K562 (cell line): ENCODE data around the gene C2orf81. TPM values are rescaled to one million over a fixed set of nuclear protein-coding genes. Genes with fewer than 3 reads are reported as not detected.

Experiments used
- ATAC-seq: fragments of 200-7000 bp; cut with Tn5 transposase; 3 replicates; pipeline ENCODE4 v1.9.1; 2020; ENCODE audit warnings: moderate library complexity
- BruUV-seq: library from RNA; stranded (reverse); fragments of 400-500 nt; replicated peaks from 2 replicates; lab custom pipeline; 2021; lab: Mats Ljungman, UMichigan
- CTCF ChIA-PET: fragments of 300-600 bp; formaldehyde crosslinking; extraction: SDS; loops from one replicate; lab custom pipeline; 2021; ENCODE audit warnings: low intra/inter-chr PET ratio; lab: Yijun Ruan, JAX
- POLR2A ChIA-PET: fragments of 300-600, 350-650 bp; sonication (Branson Sonifier 250); formaldehyde crosslinking; extraction: SDS; loops from one replicate; lab custom pipeline; 2021; ENCODE audit warnings: antibody characterized with exemption, inconsistent platforms; lab: Yijun Ruan, JAX
- DNase-seq, 4 experiments: peaks; one replicate each; pipeline versions ENCODE4 v3.0.0 to v3.0.0-alpha.2; 2011 to 2018; ENCODE audit warnings: low spot score in 3 of 4, mixed read lengths in 3 of 4; ENCODE audit errors: extremely low read depth in 1 of 4
- FAIRE-seq: peaks from 2 replicates; lab custom pipeline; 2011; peaks lifted over from hg19 to GRCh38; lab: Jason Lieb, UNC
- H2AFZ ChIP-seq: 2 replicates; pipeline ENCODE4 v1.6.0; 2011; ENCODE audit warnings: low read depth, low read length, control low read depth, inconsistent platforms
- H3K27ac ChIP-seq: fragments of 200-600 bp; 3 replicates; pipeline ENCODE4 v1.8.0; 2011; ENCODE audit warnings: low read depth, mild to moderate bottlenecking, control low read depth, inconsistent platforms, low read length, moderate library complexity, mixed read lengths; ENCODE audit errors: extremely low read depth
- H3K27me3 ChIP-seq, 2 experiments: fragments of 300-600 bp in 1 of 2; 2 replicates in 1 of 2; 3 replicates in 1 of 2; pipeline versions ENCODE4 v1.6.0 to v1.8.0; 2011; ENCODE audit warnings: inconsistent platforms in 2 of 2, low read length in 2 of 2, mild to moderate bottlenecking in 1 of 2, mixed read lengths in 1 of 2, moderate library complexity in 1 of 2; ENCODE audit not compliant: control insufficient read depth in 2 of 2, insufficient read depth in 2 of 2
- H3K36me3 ChIP-seq: fragments of 300-600 bp; 3 replicates; pipeline ENCODE4 v1.8.0; 2011; ENCODE audit warnings: mild to moderate bottlenecking, low read length, inconsistent platforms; ENCODE audit not compliant: control insufficient read depth, insufficient read depth
- H3K4me1 ChIP-seq, 2 experiments: fragments of 200-600 bp in 1 of 2; replicated peaks in 1 of 2; 2 replicates in 1 of 2; 3 replicates in 1 of 2; pipeline versions ENCODE4 v1.5.1 to v1.8.0; 2011; ENCODE audit warnings: inconsistent platforms in 2 of 2, low read length in 2 of 2, mild to moderate bottlenecking in 1 of 2, mixed read lengths in 1 of 2, moderate library complexity in 1 of 2; ENCODE audit not compliant: control insufficient read depth in 2 of 2, insufficient read depth in 2 of 2
- H3K4me2 ChIP-seq: 2 replicates; pipeline ENCODE4 v1.6.1; 2011; ENCODE audit warnings: low read length, control low read depth, inconsistent platforms, mixed read lengths; ENCODE audit not compliant: insufficient read depth
- H3K4me3 ChIP-seq: fragments of 200-600 bp; sonication (generic), shearing (Covaris generic); 2 replicates; pipeline ENCODE4 v1.5.1; 2016; ENCODE audit warnings: control low read depth, inconsistent platforms
- H3K79me2 ChIP-seq: fragments of 200-600 bp; 3 replicates; pipeline ENCODE4 v1.8.0; 2011; ENCODE audit warnings: low read length, inconsistent platforms; ENCODE audit not compliant: control insufficient read depth, insufficient read depth
- H3K9ac ChIP-seq, 2 experiments: 2 replicates each; pipeline versions ENCODE4 v1.6.0 to v1.6.1; 2011; ENCODE audit warnings: low read depth in 2 of 2, low read length in 2 of 2, control low read depth in 1 of 2, inconsistent platforms in 1 of 2, mild to moderate bottlenecking in 1 of 2, mixed read lengths in 1 of 2; ENCODE audit not compliant: insufficient read depth in 1 of 2
- H3K9me1 ChIP-seq: one replicate; pipeline ENCODE4 v1.6.0; 2011; ENCODE audit warnings: inconsistent platforms, mild to moderate bottlenecking, low read length, moderate library complexity; ENCODE audit not compliant: control insufficient read depth, insufficient read depth
- H3K9me3 ChIP-seq: replicated peaks from 2 replicates; pipeline ENCODE4 v1.5.1; 2011; ENCODE audit warnings: low read depth, low read length, inconsistent platforms; ENCODE audit not compliant: control insufficient read depth, insufficient read depth
- H4K20me1 ChIP-seq: replicated peaks from 2 replicates; pipeline ENCODE4 v1.6.1; 2011; ENCODE audit warnings: low read length, inconsistent platforms, mixed read lengths; ENCODE audit not compliant: control insufficient read depth, insufficient read depth
- CCAR2 ChIP-seq: fragments of 200-400 bp; formaldehyde crosslinking; IDR thresholded peaks from 2 replicates; pipeline ENCODE4 v1.6.1; 2017; ENCODE audit warnings: mild to moderate bottlenecking, low read depth, low read length
- DIDO1 ChIP-seq: fragments of 450-650 bp; IDR thresholded peaks from 2 replicates; pipeline ENCODE4 v1.6.1; 2016; ENCODE audit warnings: low read depth, missing biosample characterization, missing genetic modification characterization
- HCFC1 ChIP-seq: IDR thresholded peaks from 2 replicates; pipeline ENCODE4 v1.6.1; 2012; ENCODE audit warnings: low read depth, low read length, improper control_type of control experiment
- KDM2B ChIP-seq: fragments of 250-450 bp; sonication (Bioruptor Pico); IDR thresholded peaks from 2 replicates; pipeline ENCODE4 v1.8.0; 2021; ENCODE audit warnings: mild to moderate bottlenecking, moderate library complexity
- LARP7 ChIP-seq: fragments of 450-650 bp; IDR thresholded peaks from 2 replicates; pipeline ENCODE4 v1.6.1; 2016
- NCOA1 ChIP-seq: fragments of 450-650 bp; IDR thresholded peaks from 2 replicates; pipeline ENCODE4 v1.6.1; 2016; ENCODE audit warnings: low read depth
- POU5F1 ChIP-seq: fragments of 150-350 bp; IDR thresholded peaks from 2 replicates; pipeline ENCODE4 v1.6.1; 2014; ENCODE audit warnings: borderline replicate concordance, low read length, low read depth, mild to moderate bottlenecking; ENCODE audit not compliant: partially characterized antibody
- PURB ChIP-seq: sonication (generic); formaldehyde crosslinking; IDR thresholded peaks from 2 replicates; pipeline ENCODE4 v1.9.0; 2021; ENCODE audit warnings: low read depth, mild to moderate bottlenecking, missing genetic modification reagents
- ZNF140 ChIP-seq: fragments of 250-450 bp; sonication (Bioruptor Pico); IDR thresholded peaks from 2 replicates; pipeline ENCODE4 v1.8.0; 2021; ENCODE audit warnings: moderate library complexity, mild to moderate bottlenecking, inconsistent platforms
- ZNF696 ChIP-seq: fragments of 250-450 bp; sonication (Bioruptor Pico); conservative IDR thresholded peaks from 2 replicates; pipeline ENCODE4 v1.4.0; 2020; ENCODE audit warnings: mild to moderate bottlenecking, moderate library complexity
- WGBS: fragments of 100-300 bp; shearing (Covaris generic); methylation state at CpG from one replicate; pipeline ENCODE4 v1.1.6; 2016; ENCODE audit warnings: low coverage, mixed read lengths; ENCODE audit not compliant: insufficient coverage; ENCODE audit errors: missing lambda C conversion rate; 5-methylcytosine and 5-hydroxymethylcytosine counted together
- in situ Hi-C: fragments of 300-500 bp; cut with MboI; formaldehyde crosslinking; loops from 4 replicates; pipeline ENCODE4 v1.15.0; 2018; ENCODE audit warnings: inconsistent platforms, mixed read lengths
- intact Hi-C: fragments of 100-400 bp; cut with micrococcal nuclease; formaldehyde crosslinking; loops from 2 replicates; pipeline ENCODE4 v1.14.2; 2022
- polyA plus RNA-seq, 8 experiments: library from polyadenylated mRNA; depleted of rRNA in 4 of 8; stranded (reverse) in 5 of 8; unstranded in 3 of 8; fragments of >200 nt; fragmentation: Nextera tagmentation in 2 of 8; fragmentation: Illumina TruSeq in 1 of 8; extraction: Ambion mirVana in 2 of 8; extraction: Trizol in 1 of 8; gene quantifications; 2 replicates each; pipeline versions ENCODE4 v1.2.1 to v1.2.3, GENCODE V29; 2011 to 2014; ENCODE audit warnings: inconsistent platforms in 1 of 8, missing spikeins in 1 of 8
- total RNA-seq, 7 experiments: library from RNA; depleted of rRNA in 6 of 7; stranded (reverse); fragments of >200 nt in 6 of 7; fragmentation: Illumina TruSeq in 2 of 7; extraction: Trizol in 2 of 7; gene quantifications; 2 replicates each; pipeline versions ENCODE4 v1.2.1 to v1.2.3, GENCODE V29; 2011 to 2021; ENCODE audit warnings: low replicate concordance in 1 of 7
- TF ChIP-seq, protein P1 (sequence below): fragments of 450-650 bp; IDR thresholded peaks from 2 replicates; pipeline ENCODE4 v1.6.1; 2016
- TF ChIP-seq, protein P2 (sequence below): fragments of 450-650 bp; formaldehyde crosslinking; IDR thresholded peaks from 2 replicates; pipeline ENCODE4 v1.4.0; 2020; ENCODE audit warnings: mild to moderate bottlenecking, moderate library complexity
- TF ChIP-seq, protein P3 (sequence below): fragments of 250-450 bp; sonication (Bioruptor Pico); IDR thresholded peaks from 2 replicates; pipeline ENCODE4 v1.4.0; 2020; ENCODE audit warnings: mild to moderate bottlenecking, moderate library complexity
- TF ChIP-seq, protein P4 (sequence below): fragments of 250-450 bp; sonication (Bioruptor Pico); IDR thresholded peaks from 2 replicates; pipeline ENCODE4 v1.4.0; 2020
- TF ChIP-seq, protein P5 (sequence below), 2 experiments: fragments of 450-650 bp in 1 of 2; sonication (generic) in 1 of 2; formaldehyde crosslinking; conservative IDR thresholded peaks; 2 replicates each; pipeline versions ENCODE4 v1.4.0 to v1.8.1; 2020 to 2022; ENCODE audit warnings: mild to moderate bottlenecking in 1 of 2, missing genetic modification reagents in 1 of 2

Gene C2orf81
- total and polyA plus RNA-seq, 9 of the 15 experiments (the other 6 are each of a cell fraction or from before 2014, with no cell fraction given), result 0.06 TPM; not detected in 8

DNA sequence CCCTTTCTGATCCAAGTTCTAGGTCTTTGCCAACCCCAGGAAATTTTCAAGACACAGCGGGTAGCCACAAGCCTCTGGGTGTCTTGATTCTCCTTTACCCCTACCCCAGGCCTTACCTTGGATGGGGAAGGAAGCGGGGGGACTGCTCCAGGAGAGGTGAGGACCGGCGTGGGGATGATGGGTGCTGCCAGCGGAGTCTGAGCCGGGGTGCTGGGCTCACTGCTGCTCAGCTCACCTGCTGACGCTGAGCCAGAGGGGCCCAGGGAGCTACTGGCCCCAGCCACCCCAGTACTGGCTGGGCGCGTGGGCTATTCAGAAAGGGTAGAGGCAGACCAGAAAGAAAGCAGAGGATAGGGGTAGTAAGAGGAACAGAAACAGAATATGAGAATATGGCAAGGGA lies 50.0 kb downstream of the C2orf81 start (continued):
- no peak for TF ChIP-seq POU5F1

DNA sequence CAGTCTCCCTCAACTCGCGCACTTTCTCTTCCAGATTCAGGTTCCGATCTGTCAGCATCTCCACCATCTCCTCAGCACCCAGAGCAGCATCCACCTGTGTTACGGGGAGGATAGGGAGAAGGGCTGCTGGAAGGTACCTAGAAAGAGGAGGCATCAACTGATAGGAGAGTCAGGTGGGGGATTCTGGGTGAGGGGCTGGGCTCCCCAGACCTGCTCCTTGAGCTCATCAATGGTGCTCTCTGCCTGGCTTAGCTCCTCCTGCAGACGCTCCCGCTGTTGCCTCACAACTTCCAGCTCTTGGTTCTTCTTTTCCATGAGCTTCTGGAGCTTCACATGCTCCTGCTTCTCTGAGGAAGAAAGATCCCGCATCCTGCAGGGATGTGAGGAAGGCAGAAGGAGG lies 51.4 kb downstream of the C2orf81 start:
- in situ Hi-C loops (no loop called here), intact Hi-C loops (no loop called here)
- FAIRE-seq (no peak), DNase-seq (no peak), ATAC-seq (no peak)
- ChIA-PET CTCF (no interaction called here), POLR2A (interaction anchor here (0.9 kb wide), 2 partner anchors 9 to 15 kb away, joined by 3 to 4 read pairs; no protein-coding TSS in a partner anchor)
- Histone ChIP-seq H3K27ac (no peak overlapping the region), H3K79me2 (no peaks in the 10 kb centered on the region), H3K9me1 (no peaks in the 10 kb centered on the region), H3K4me3 (no peak overlapping the region), H3K4me1 (peaks cover 4 to 15% of the 10 kb centered on the region in 2 experiments; a peak in 3 of 5 replicates), H3K36me3 (peaks cover 61% of the 10 kb centered on the region), H2AFZ (no peak overlapping the region), H3K9me3 (no peaks in the 10 kb centered on the region), H3K27me3 (no peaks in the 10 kb centered on the region), H3K4me2 (no peak overlapping the region), H4K20me1 (no peaks in the 10 kb centered on the region), H3K9ac (no peak overlapping the region)
- 97% methylated on average over 7 of the region's 7 CpGs for WGBS
- no TSS peak for BruUV-seq
- TF ChIP-seq, protein P1, sequence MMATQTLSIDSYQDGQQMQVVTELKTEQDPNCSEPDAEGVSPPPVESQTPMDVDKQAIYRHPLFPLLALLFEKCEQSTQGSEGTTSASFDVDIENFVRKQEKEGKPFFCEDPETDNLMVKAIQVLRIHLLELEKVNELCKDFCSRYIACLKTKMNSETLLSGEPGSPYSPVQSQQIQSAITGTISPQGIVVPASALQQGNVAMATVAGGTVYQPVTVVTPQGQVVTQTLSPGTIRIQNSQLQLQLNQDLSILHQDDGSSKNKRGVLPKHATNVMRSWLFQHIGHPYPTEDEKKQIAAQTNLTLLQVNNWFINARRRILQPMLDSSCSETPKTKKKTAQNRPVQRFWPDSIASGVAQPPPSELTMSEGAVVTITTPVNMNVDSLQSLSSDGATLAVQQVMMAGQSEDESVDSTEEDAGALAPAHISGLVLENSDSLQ, result no peak
- TF ChIP-seq, protein P2, sequence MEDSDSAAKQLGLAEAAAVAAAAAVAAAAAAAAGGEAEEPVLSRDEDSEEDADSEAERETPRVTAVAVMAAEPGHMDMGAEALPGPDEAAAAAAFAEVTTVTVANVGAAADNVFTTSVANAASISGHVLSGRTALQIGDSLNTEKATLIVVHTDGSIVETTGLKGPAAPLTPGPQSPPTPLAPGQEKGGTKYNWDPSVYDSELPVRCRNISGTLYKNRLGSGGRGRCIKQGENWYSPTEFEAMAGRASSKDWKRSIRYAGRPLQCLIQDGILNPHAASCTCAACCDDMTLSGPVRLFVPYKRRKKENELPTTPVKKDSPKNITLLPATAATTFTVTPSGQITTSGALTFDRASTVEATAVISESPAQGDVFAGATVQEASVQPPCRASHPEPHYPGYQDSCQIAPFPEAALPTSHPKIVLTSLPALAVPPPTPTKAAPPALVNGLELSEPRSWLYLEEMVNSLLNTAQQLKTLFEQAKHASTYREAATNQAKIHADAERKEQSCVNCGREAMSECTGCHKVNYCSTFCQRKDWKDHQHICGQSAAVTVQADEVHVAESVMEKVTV, result no peak
- TF ChIP-seq, protein P3, sequence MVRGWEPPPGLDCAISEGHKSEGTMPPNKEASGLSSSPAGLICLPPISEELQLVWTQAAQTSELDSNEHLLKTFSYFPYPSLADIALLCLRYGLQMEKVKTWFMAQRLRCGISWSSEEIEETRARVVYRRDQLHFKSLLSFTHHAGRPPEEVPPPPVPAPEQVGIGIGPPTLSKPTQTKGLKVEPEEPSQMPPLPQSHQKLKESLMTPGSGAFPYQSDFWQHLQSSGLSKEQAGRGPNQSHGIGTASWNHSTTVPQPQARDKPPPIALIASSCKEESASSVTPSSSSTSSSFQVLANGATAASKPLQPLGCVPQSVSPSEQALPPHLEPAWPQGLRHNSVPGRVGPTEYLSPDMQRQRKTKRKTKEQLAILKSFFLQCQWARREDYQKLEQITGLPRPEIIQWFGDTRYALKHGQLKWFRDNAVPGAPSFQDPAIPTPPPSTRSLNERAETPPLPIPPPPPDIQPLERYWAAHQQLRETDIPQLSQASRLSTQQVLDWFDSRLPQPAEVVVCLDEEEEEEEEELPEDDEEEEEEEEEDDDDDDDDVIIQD (CRISPR knock-in tag), result no peak
- TF ChIP-seq DIDO1 (tag) (no peak), KDM2B (no peak), CCAR2 (no peak), NCOA1 (no peak), PURB (CRISPR knock-in tag) (no peak), ZNF140 (CRISPR knock-in tag) (no peak), ZNF696 (CRISPR knock-in tag) (no peak), HCFC1 (no peak), LARP7 (no peak)
- TF ChIP-seq, protein P4, sequence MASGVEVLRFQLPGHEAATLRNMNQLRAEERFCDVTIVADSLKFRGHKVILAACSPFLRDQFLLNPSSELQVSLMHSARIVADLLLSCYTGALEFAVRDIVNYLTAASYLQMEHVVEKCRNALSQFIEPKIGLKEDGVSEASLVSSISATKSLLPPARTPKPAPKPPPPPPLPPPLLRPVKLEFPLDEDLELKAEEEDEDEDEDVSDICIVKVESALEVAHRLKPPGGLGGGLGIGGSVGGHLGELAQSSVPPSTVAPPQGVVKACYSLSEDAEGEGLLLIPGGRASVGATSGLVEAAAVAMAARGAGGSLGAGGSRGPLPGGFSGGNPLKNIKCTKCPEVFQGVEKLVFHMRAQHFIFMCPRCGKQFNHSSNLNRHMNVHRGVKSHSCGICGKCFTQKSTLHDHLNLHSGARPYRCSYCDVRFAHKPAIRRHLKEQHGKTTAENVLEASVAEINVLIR (CRISPR knock-in tag), result no peak
- TF ChIP-seq, protein P5, sequence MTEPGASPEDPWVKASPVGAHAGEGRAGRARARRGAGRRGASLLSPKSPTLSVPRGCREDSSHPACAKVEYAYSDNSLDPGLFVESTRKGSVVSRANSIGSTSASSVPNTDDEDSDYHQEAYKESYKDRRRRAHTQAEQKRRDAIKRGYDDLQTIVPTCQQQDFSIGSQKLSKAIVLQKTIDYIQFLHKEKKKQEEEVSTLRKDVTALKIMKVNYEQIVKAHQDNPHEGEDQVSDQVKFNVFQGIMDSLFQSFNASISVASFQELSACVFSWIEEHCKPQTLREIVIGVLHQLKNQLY (CRISPR knock-in tag; conservative IDR thresholded peaks at IDR 0.05), result no peak
